ENCODE data around the gene ITPA. TPM values are rescaled to one million over a fixed set of nuclear protein-coding genes. Genes with fewer than 3 reads are reported as not detected.
A peak's percentile ranks its signal among the peaks of the same experiment; 100 is the strongest.
"Not testable (repeated sequence)": the region's sequence is repeated elsewhere in the genome, so short reads cannot be mapped to it uniquely, and the experiment has no call there.

Gene ITPA
- total RNA-seq, 1 donor, result 10.8 TPM

DNA sequence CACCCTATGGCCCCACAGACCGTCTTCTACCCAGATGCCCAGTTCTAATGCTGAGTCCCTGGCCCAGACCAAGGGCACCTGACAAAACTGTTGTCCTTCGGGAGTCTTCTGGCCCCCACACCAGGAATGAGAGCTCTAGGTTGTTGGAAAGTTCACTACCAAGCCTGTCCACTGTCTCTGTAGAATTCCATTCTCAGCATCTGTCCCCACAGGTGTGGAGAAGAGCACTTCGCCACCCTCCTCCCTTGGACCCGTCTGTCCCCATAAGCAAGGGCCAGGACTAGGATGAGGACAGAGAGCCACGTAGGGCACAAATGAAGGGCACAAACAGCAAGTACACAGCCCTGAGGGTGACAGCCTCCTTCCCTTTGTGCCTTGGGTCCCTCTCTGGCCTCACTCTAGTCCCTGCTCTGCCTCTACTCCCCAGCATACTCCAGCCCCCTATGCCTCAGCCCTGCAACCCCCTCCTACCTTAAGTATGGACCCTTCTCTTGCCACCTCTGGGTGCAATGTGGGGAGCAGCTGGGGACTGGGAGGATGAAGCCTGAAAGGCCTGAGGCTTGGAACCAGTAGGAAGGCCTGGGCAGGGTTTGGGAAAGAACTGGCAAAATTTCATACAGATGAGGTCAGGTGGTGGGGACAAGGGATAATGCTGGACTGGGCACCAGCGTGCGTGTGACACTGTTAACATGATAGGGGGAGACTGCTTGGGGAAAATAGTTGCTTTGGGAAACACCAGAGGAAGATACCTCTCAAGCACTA, 40.3 kb upstream of the ITPA start:
- Histone ChIP-seq H3K4me3 (ENCODE audit: low read length) (no peak overlapping the region), H3K27me3 (ENCODE audit: insufficient read depth, low read length) (peaks cover 42% of the 10 kb centered on the region), H3K9me3 (ENCODE audit: low read depth, low read length) (no peaks in the 10 kb centered on the region), H3K4me1 (ENCODE audit: insufficient read depth, low read length) (peaks cover 13% of the 10 kb centered on the region)

- H3K4me1 ChIP-seq (ENCODE audit: insufficient read depth, low read length), result peaks cover 18% of the 10 kb centered on the region
- H3K4me3 ChIP-seq (ENCODE audit: low read length), result no peak overlapping the region
- H3K27me3 ChIP-seq (ENCODE audit: insufficient read depth, low read length), result peaks cover 60% of the 10 kb centered on the region
- no peaks in the 10 kb centered on the region for H3K9me3 ChIP-seq (ENCODE audit: low read depth, low read length)
Measured at GRCh38 chr20:3171391-3172125, 37.7 kb upstream of the ITPA start.

- H3K4me3 ChIP-seq (ENCODE audit: low read length), result no peak overlapping the region
- peaks cover 56% of the 10 kb centered on the region for H3K27me3 ChIP-seq (ENCODE audit: insufficient read depth, low read length)
- H3K4me1 ChIP-seq (ENCODE audit: insufficient read depth, low read length), result peaks cover 18% of the 10 kb centered on the region
- no peaks in the 10 kb centered on the region for H3K9me3 ChIP-seq (ENCODE audit: low read depth, low read length)
Measured at GRCh38 chr20:3172126-3172932, 37.0 kb upstream of the ITPA start.

DNA sequence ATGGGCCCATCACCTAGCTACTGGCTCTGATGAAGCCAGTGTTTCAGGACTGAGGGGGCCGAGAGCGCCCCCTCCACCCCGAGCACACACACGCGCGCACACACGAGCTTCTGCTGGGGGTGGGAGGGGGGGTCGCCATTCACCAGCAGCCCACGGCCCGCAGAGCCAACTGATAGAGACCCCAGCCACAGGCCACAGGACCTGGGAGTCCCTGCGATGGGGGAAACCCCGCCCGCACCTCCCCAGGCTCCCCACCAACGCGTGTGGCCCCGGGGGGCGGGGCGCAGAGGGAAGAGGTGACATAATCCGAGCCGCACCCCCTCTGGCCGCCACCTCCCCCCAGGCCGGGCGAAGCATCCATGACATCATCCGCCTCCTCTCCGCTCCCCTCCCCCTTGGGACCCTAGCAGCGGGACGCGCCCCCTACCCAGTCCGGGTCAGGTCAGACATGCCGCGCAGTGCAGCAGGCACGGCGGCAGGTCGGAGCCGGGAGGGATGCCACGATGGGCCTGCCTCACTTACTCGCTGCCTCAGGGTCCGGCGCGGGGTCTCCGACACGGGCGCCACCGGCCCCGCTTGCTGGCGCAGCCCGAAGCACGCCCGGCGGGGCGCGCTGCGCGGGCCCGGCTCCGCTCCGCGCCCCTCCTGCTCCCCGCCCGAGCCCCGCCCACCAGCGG, 36.2 kb upstream of the ITPA start, which contains the start of gene LZTS3:
TSS of gene LZTS3 (minus strand) at position 617 of the 677 bp plus-strand sequence. CDS start 6,386 bp downstream, outside the sequence.
- peaks cover 49% of the 10 kb centered on the region for H3K27me3 ChIP-seq (ENCODE audit: insufficient read depth, low read length)
- H3K4me3 ChIP-seq (ENCODE audit: low read length), result peak within 1 kb of the TSS; percentile 57
- peaks cover 18% of the 10 kb centered on the region for H3K4me1 ChIP-seq (ENCODE audit: insufficient read depth, low read length)

GRCh38 chr20:3173610-3174441, 35.5 kb upstream of the ITPA start:
- Histone ChIP-seq H3K4me1 (ENCODE audit: insufficient read depth, low read length) (peaks cover 18% of the 10 kb centered on the region), H3K4me3 (ENCODE audit: low read length) (peak overlapping the region; percentile 57), H3K9me3 (ENCODE audit: low read depth, low read length) (no peaks in the 10 kb centered on the region), H3K27me3 (ENCODE audit: insufficient read depth, low read length) (peaks cover 43% of the 10 kb centered on the region)

More for the DNA sequence above, 36.2 kb upstream of the ITPA start, which contains the start of gene LZTS3:
- no peaks in the 10 kb centered on the region for H3K9me3 ChIP-seq (ENCODE audit: low read depth, low read length)

DNA sequence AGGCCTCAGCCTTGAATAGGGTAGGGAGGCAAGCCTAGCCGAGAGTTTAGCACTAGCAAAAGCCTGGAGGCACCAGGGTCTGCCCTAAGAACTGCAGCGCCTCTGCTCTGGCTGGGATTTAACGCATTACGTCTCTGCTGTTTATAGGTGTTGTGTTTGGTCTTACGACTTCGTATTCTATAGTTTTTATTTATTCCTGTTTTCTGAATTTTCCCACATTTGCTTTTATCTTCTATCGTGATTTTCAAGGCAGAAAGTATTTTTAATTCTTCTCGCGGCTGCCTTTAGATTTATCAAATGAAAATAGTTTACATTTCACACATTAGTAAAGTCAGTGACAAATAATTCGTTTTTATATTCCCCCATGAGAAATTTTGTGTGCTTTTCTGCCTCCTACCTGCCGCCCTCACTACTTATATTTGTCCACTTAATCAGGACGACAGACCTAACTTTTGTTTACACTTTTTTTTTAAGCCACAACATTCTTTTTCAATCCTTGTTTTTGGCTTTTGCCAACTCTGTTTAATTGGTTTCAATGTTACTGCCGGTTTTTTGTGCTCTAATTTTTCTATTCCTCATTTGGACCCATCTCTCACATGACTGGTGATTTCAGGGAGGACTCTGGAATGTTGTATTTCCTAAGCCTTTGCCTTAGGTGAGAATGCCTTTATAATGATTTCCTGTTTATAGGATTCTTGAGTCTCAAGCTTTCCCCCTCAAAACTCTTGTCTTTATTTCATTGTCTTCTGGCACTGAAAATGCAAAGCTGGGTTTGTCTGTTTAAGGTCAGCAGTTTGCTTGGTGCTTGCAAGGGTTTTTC, 34.6 kb upstream of the ITPA start:
- peaks cover 38% of the 10 kb centered on the region for H3K27me3 ChIP-seq (ENCODE audit: insufficient read depth, low read length)
- H3K4me3 ChIP-seq (ENCODE audit: low read length), result no peak overlapping the region
- peaks cover 18% of the 10 kb centered on the region for H3K4me1 ChIP-seq (ENCODE audit: insufficient read depth, low read length)
- no peaks in the 10 kb centered on the region for H3K9me3 ChIP-seq (ENCODE audit: low read depth, low read length)

GRCh38 chr20:3175270-3175669, 34.0 kb upstream of the ITPA start:
- Histone ChIP-seq H3K9me3 (ENCODE audit: low read depth, low read length) (no peaks in the 10 kb centered on the region), H3K4me3 (ENCODE audit: low read length) (no peak overlapping the region), H3K27me3 (ENCODE audit: insufficient read depth, low read length) (peaks cover 38% of the 10 kb centered on the region), H3K4me1 (ENCODE audit: insufficient read depth, low read length) (peaks cover 18% of the 10 kb centered on the region)

GRCh38 chr20:3177746-3178485, 31.4 kb upstream of the ITPA start:
- Histone ChIP-seq H3K4me3 (ENCODE audit: low read length) (no peak overlapping the region), H3K4me1 (ENCODE audit: insufficient read depth, low read length) (peaks cover 13% of the 10 kb centered on the region), H3K9me3 (ENCODE audit: low read depth, low read length) (no peaks in the 10 kb centered on the region), H3K27me3 (ENCODE audit: insufficient read depth, low read length) (peaks cover 22% of the 10 kb centered on the region)

GRCh38 chr20:3180319-3180718, 29.0 kb upstream of the ITPA start:
- no peak overlapping the region for H3K4me3 ChIP-seq (ENCODE audit: low read length)
- peaks cover 4% of the 10 kb centered on the region for H3K27me3 ChIP-seq (ENCODE audit: insufficient read depth, low read length)
- H3K4me1 ChIP-seq (ENCODE audit: insufficient read depth, low read length), result no peaks in the 10 kb centered on the region
- no peaks in the 10 kb centered on the region for H3K9me3 ChIP-seq (ENCODE audit: low read depth, low read length)

- Histone ChIP-seq H3K4me3 (ENCODE audit: low read length) (no peak overlapping the region), H3K4me1 (ENCODE audit: insufficient read depth, low read length) (no peaks in the 10 kb centered on the region), H3K27me3 (ENCODE audit: insufficient read depth, low read length) (no peaks in the 10 kb centered on the region), H3K9me3 (ENCODE audit: low read depth, low read length) (no peaks in the 10 kb centered on the region)
Measured at GRCh38 chr20:3181270-3181669, 28.0 kb upstream of the ITPA start.

DNA sequence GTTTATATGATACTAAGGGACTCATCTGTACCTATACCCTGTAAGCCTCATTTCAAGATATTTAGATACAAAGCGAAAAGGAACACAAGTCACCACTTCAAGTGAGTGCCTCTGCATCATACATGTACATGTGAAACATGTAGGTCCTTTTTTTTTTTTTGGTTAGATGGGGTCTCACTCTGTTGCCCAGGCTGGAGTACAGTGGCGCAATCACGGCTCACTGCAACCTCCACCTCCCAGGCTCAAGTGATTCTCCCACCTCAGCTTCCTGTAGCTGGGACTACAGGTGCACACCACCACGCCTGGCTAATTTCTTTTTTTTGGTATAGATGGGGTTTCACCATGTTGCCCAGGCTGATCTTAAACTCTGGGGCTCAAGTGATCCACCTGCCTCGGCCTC, 26.9 kb upstream of the ITPA start:
- H3K4me3 ChIP-seq (ENCODE audit: low read length); H3K4me1 ChIP-seq (ENCODE audit: insufficient read depth, low read length); H3K9me3 ChIP-seq (ENCODE audit: low read depth, low read length); H3K27me3 ChIP-seq (ENCODE audit: insufficient read depth, low read length): not testable (repeated sequence)

DNA sequence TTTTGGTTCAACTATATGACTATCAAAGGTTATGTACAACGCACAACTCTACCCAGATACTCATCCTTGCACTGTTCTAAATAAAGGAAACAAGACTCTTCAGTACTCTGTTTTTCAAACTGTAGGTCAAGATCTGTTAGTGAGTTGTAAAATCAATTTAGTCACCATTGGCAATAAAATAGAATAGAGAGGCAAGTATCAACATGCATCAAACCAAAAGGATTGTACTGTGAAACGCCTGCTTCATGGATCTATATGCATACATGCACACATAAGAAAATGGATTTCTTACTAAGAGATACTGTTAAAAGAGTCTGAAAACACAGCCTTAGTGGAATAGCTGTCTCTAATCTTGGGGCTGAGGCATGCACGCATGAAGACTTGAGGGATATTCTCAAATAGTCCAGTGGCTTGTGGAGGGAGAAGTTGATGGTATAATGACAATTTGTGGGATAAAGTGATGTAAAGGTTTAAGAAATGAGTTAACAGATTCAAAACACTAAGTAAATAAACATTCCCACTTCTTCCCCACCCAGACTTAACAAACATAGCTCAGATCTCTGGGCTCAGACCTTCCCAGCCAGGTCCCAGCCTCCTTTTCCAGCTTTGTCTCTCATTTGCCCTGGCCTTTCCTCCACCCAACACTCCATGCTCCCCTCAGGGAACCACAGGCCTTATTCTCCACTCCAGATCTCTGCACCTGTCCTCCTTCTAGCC, 25.2 kb upstream of the ITPA start:
- Histone ChIP-seq H3K9me3 (ENCODE audit: low read depth, low read length) (no peaks in the 10 kb centered on the region), H3K4me1 (ENCODE audit: insufficient read depth, low read length) (no peaks in the 10 kb centered on the region), H3K27me3 (ENCODE audit: insufficient read depth, low read length) (no peaks in the 10 kb centered on the region), H3K4me3 (ENCODE audit: low read length) (no peak overlapping the region)

Data from mononuclear cell (primary cell).